HG03575 (cell line): ENCODE measurements around the gene UNC119B.
"Not testable (repeated sequence)": the region's sequence is repeated elsewhere in the genome, so short reads cannot be mapped to it uniquely, and the experiment has no call there.

Experiments
- ATAC-seq: cut with Tn5 transposase; IDR thresholded peaks from one replicate; pipeline ENCODE4 v1.9.1; 2021; ENCODE audit not compliant: unreplicated experiment, insufficient number of reproducible peaks, low FRiP score; ENCODE audit errors: extremely low read depth

The UNC119B gene

GRCh38 chr12:120711411-120711810 is 1.2 kb downstream of the UNC119B start:
- ATAC-seq, result no peak

GRCh38 chr12:120712610-120713009 is 2.4 kb downstream of the UNC119B start:
- no peak for ATAC-seq

GRCh38 chr12:120713861-120714482 is 3.7 kb downstream of the UNC119B start:
- ATAC-seq, result no peak

GRCh38 chr12:120718055-120718454 is 7.8 kb downstream of the UNC119B start:
- ATAC-seq, result no peak

- ATAC-seq, result no peak
Observed at GRCh38 chr12:120719072-120719471, 8.8 kb downstream of the UNC119B start.

GRCh38 chr12:120719496-120720233 is 9.4 kb downstream of the UNC119B start:
- no peak for ATAC-seq

GRCh38 chr12:120720234-120720986 is 10.2 kb downstream of the UNC119B start:
- ATAC-seq, result no peak

GRCh38 chr12:120720987-120721801 is 10.9 kb downstream of the UNC119B start:
- ATAC-seq, result no peak

GRCh38 chr12:120721866-120722265 is 11.6 kb downstream of the UNC119B start:
- no peak for ATAC-seq

GRCh38 chr12:120722784-120723183 is 12.5 kb downstream of the UNC119B start:
- no peak for ATAC-seq

GRCh38 chr12:120724720-120725119 is 14.5 kb downstream of the UNC119B start:
- ATAC-seq, result no peak

GRCh38 chr12:120725151-120725658 is 14.9 kb downstream of the UNC119B start:
- ATAC-seq, result no peak

GRCh38 chr12:120725659-120726509 is 15.6 kb downstream of the UNC119B start, which contains the start of gene ACADS:
TSS of gene ACADS (plus strand) at chr12:120725826. CDS start at chr12:120725886, 60 bp downstream.
- ATAC-seq, result no peak

- ATAC-seq, result no peak
Observed at GRCh38 chr12:120726510-120726793, 16.2 kb downstream of the UNC119B start.

- no peak for ATAC-seq
Observed at GRCh38 chr12:120726961-120727360, 16.7 kb downstream of the UNC119B start.

- not testable (repeated sequence) for ATAC-seq
Observed at GRCh38 chr12:120732198-120732597, 21.9 kb downstream of the UNC119B start.

GRCh38 chr12:120733574-120733973 is 23.3 kb downstream of the UNC119B start:
- ATAC-seq, result no peak

GRCh38 chr12:120734210-120734609 is 24.0 kb downstream of the UNC119B start:
- no peak for ATAC-seq
